HG02973 (cell line): Measurements from ENCODE around the gene STX2.
A peak's percentile ranks its signal among the peaks of the same experiment; 100 is the strongest.

Source experiments
- ATAC-seq: cut with Tn5 transposase; IDR thresholded peaks from one replicate; pipeline ENCODE4 v1.9.1; 2021; ENCODE audit warnings: moderate library complexity; ENCODE audit not compliant: unreplicated experiment

The STX2 gene

DNA sequence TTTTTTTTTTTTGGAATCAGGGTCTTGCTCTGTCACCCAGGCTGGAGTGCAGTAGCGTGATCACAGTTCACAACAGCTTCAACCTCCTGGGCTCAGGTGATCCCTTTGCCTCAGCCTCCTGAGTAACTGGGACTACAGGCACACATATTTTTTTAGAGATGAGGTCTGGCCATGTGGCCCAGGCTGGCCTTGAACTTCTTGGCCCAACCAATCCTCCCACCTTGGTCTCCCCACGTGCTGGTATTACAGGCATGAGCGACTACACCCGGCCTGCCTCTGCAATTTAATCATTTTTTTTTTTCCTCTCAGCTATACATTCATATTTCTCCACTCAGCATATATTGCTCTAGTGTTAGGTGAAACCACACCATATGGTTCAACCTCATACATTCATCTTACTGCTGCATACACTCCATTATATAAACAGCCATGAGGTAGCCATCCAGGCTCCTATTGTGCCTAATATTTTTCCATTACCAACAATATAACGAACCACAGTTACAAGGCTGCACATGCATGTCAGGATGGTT lies 7.1 kb downstream of the STX2 start:
- no peak for ATAC-seq

DNA sequence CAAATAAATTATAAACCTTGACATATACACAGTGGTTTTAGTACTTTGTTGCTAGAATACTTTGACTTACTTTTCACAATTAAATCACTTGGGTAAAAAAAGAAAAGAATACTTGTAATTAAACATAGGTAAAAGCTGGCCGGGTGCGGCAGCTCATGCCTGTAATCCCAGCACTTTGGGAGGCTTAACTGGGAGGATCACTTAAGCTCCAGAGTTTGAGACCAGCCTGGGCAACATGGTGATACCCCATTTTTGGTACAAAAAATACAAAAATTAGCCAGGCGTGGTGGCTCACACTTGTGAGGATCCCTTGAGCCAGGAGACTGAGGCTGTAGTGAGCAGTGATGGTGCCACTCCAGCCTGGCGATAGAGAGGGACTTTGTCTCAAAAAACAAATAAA lies 7.8 kb downstream of the STX2 start:
- ATAC-seq, result no peak

DNA sequence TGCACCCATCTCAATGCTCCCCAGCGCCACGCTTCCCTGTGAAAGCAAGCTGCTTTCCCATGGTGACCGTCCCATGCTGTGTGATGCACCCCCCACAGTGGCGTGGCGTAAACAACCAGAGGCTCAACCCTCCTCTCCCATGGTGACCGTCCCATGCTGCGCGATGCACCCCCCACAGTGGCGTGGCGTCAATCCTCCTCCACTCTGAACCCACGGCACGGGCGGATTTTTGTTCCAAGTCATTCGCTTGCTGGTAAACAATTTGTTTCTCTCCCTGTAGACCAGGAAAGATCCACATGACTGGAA lies 8.9 kb downstream of the STX2 start:
- no peak for ATAC-seq

DNA sequence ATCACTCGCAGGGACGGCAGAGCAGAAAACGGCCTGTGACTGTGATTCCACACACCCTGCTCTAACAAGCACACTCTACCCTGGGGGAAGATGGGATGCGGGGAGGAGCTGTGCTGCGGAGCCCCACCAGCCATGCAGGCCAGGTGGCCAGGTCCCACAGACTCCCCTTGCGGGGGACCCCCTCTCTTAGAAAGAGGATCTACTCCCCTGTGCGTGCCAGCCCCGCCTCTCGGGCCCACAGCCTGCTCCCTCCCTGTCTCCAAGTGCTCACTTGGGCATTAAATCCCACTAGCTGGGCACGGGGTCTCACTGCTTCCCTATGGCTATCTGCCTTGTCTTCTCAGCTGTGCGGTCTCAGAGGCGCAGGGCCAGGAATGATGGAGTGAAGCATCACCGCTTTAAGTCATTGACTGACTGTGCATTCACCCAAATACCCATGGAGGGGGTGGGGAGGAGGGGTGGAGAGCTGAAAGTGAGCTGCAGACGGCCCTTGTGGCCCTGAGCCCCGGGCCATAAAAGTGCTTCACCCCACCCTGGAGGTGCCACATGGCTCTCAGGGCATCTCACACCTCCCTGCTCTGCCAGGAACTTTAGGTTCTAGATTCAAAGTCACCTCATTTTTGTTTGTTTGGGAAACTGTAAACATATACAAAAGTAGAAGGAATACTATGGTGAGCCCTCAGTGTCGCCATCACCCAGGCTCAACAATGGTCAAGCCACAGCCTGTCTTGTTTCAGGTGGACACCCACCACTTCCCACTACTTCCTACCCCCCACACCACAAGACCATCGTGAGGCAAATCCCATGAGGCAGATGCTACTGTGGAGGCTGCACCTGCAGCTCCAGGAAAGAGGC lies 9.4 kb downstream of the STX2 start:
- no peak for ATAC-seq

DNA sequence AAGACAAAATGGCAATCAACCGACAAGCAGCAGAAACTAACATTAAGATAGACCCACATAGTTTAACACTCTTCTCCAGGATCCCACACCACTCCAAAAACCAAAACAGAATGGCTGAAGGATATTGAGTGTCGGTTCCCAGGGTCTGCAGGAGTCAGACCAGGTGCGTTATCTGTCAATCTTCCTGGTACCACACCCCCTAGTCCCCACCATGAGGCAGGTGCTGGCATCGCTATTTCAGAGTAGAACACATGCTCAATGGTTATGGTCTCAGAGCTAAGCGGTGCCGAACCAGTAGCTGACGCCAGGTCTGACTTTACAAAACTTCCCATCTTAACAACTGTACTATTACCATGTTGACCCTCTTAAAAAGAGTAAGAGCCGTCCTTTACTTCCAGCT lies 10.2 kb downstream of the STX2 start:
- ATAC-seq, result no peak

DNA sequence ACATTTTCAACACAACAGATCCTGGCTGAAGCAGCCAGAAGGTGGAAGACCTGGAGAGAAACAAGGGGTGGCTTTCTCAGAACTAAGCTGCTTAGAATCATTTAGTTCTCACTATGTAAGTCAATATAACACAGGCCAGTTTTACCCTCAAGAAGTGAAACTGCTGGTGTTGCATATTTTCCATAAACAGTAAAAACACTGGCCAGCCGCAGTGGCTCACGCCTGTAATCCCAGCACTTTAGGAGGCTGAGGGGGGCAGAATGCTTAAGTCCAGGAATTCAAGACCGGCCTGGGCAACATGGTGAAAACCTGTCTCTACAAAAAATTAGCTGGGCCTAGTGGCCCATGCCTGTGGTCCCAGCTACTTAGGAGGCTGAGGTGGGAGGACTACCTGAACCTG lies 11.6 kb downstream of the STX2 start:
- ATAC-seq, result no peak

DNA sequence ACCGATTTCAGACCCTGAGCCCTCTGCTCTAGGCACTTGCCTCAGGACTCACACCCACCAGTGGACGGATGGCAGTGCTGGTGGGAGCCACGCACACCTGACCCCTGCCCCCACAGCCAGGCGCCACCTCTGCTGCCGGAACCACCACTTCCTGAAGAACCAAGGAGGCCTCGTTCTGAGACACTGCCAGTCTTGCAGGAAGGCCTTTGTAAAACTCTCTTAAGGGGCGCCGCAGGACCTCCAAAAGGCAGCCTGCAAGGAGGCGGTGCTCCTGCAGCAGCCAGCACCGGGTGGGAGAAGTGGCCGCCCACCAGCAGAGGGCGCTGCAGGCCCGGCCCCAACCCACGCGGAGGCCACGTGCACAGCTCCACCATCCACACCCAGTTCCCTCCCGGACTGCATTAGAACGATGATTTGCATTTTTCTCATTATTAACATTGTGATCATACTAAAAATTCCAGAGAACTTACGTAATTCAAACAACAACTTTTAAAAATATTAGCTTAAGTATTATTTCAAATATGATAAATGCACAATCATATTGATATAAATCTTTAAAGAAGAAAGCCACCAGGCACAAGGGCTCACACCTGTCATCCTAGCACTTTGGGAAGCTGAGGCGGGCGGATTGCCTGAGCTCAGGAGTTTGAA lies 12.8 kb downstream of the STX2 start:
- ATAC-seq, result no peak

DNA sequence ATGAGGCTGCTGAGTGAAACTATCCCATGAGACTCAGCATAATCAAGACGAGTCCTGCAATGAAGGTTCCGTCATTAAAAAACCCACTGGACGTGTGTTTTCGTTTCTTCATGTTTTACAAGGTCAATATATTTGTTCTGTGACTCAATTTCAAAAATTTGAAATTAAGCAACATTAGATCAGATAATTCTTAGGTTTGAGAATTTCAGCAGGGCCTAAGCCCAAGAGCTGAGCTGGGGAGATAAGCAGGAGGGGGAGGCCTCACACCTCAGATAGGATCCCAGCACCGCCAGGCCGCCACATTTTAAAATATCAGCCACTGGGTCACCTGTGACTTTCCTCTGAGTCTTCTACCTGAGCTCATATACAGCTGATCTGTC lies 13.3 kb downstream of the STX2 start:
- ATAC-seq, result no peak

DNA sequence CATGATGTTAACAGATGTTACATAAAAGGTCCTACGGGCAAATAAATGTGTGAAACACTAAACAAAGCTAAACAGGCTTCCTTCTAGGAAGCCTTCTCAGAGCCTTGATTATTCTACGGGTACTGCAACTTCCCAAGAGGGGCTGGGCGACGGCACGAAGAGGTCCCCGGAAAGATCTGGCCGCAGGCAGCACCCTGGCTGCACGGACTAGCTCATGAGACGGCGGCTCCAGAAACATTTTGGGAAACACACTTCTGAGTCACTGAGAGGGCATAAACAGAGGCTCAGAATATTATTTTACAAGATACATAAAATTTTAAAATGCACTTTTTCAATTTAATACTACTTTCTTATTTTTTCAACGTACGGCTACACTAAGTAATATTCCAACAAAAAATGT lies 19.4 kb downstream of the STX2 start:
- no peak for ATAC-seq

DNA sequence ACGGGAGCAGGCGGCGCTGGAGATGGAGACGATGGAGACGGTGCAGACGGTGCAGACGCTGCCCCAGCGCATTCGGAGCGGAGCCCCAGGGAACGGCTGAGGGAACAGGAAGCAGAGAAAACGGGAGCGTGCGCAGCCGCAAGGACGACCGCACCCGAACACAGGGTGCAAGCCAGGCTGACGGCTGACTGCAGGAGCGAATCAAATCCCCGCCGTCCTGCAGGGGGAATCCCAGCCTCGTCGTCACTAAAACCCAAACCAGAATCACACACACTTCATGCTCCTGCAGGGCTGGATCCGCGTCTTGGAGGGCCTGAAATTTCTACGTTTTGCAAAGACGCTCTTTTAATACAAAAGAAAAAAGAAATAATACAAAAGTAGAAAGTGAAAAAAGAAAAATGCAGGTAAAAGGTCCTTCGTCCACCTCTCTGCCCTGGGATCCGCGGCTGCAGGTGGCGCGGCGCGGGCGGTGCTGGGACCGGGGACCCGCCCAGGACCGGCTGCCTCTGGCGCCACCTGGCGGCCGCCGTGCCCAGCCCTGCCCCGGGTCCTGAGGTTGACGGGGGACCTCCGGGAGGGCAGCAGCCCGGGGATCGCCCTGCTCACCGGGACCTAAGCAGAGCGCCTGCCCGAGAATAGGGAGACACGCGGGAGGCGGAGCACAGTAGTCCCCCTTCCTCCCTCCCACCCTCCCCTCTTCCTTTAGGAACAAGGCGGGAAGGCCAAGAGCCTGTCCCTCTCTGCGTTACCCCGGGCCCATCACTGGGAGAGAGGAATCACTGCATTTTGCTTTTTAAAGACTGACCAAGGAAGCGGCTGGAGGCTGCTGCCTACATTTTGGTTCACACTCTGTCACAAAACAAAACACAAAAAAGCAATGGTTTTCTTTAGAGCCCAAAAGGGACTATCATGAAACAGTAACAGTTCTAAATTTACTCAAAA lies 20.1 kb downstream of the STX2 start:
- ATAC-seq, result peak; percentile 90

DNA sequence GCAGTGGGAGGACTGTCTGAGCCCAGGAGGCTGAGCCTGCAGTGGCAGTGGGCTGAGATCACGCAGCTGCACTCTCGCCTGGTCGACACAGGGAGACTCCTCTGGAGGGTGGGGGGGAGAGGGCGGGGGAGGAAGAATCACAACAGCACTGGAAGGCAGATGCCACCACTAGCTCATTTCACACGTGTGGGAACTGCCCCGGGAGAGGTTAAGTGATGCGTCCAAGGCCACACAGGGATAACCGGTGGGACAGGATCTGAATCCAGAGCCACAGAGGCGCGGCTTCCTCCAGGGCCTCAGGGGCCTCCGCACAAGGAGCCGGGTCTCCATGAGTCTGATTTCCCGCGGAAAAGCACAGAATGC lies 20.8 kb downstream of the STX2 start:
- peak; percentile 2 for ATAC-seq

DNA sequence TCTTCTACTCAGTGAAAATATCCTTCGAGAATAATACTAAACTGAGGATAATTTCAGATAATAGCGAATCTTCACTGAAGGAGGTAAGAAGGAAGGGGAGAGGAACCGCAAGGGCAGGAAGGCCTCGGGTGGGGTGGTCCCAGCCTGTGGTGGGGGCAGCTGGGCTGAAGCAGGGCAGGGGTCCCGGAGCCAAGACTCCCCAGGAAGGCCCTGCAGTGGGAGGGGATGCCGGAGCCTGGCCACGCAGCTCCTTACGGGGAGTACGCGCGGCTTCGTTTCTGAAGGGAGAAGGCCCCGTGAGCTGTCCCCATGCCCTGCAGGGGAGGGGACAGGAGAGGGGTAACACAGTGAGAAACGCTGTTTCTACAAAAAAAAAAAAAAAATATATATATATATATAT lies 21.2 kb downstream of the STX2 start:
- no peak for ATAC-seq

DNA sequence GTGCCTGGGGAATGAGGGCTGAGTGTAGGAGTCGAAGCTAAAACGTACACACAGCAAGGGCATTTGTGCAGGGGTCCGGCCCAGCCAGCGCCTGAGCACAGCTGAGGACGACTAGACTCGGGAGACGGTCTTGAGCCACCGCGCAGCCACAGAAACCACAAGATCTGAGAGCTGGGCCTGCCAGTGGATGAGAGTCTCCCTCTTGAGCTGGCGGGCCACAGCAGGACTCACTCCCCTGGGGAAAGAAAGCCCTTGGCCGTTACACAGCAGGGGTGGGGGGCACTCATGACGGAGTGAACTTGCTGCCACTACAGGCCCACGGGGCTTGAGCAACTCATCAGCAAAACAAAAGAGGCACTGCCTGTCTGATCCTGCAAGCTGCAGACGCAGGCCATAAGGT lies 23.0 kb downstream of the STX2 start:
- no peak for ATAC-seq

DNA sequence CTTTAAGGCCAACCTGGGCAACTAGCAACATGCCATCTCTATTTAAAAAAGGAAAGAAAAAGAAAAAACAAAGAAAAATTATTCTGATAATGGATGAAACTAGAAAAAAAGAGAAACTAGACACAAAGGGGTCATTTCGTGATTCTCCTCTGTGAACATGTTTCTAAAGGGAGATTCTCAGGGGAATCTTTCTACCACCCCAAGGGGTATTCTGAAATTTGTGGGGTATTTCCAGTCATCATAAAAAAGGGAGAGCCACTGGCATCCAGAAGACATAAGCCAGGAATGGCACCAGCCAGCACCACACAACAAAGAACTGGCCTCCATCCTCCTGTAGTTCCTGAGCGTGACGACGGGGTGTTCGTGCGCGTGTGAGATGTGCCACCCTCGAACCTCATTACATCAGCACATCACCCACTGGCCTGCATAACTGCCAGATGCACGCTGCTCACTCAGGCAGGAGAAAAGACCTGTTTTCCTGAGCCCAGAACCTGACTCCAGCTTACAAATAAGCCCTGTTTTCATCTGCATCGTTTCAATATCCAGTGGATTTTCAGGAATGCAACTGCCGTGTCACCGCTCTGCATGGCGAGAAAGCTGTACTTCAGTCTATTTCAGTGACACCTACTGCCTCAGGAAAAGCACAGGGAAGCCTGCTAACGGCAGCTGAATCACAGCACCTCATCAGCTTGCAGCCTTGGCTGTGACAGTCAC lies 23.9 kb downstream of the STX2 start:
- ATAC-seq, result no peak

DNA sequence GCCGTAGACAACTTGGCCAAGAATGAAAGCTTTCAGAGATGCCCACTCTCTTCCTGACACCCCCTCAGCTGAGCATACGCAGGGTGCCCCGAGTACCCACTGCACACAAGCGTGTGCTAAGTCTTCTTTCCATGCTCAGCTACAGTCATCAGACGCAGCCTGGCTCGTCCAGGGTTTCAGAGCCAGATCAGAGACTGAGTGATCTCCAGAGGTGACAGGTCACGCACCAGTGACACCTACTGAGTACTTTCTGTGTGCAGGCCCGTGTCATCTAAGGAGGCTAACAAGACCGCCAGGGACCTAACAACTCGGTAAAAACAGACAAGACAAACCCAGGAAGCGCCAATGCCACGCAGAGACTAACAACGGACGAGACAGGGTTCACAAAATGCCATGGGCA lies 25.1 kb downstream of the STX2 start:
- no peak for ATAC-seq

DNA sequence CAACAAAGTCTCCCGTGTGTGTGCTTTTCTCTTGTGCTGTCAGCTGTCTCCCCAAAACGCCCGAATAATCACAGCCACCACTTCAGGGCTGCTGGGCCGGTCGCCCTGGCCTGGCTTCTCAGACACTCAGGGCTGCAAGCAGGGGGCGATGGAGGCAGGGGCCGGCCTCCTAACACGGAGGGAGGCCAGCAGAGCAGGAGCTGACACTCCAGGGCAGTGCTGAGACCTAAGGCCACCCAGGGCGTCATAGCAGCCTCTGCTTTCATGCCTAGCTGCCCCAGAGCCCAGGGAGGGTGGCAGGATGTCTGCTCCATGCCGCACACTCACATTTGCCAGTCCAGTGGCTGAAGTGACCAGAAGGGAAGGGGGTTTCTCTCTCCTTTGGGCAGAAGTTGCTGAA lies 25.6 kb downstream of the STX2 start:
- ATAC-seq, result no peak

DNA sequence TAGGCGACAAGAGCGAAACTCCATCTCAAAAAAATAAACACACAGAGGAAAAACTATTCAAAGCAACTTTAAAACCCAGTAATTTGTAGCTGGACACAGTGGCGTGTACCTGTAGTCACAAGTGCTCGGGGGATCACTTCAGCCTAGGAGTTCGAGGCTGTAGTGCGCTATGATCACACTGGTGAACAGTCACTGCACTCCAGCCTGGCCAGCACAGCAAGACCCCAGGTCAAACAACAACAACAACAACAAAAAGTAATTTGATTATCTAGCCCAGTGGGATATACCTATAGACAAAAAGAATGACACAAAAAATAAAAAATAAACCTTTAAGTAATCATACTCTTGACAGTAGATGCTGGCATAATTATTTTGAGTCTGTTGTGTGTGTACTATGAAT lies 29.3 kb downstream of the STX2 start:
- no peak for ATAC-seq

DNA sequence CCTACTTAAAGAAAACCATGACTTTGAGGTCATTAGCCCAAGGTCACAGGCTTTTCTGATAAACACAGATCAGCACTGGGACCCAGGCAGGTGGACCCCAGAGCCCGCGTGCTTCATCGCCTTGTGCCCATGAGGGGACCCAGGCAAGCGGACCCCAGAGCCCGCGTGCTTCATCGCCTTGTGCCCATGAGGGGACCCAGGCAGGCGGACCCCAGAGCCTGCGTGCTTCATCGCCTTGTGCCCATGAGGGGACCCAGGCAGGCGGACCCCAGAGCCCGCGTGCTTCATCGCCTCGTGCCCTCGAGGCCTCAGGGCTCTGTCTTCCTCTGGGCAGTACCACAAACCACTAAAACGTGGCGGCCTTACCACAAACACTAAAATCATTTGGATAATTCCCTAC lies 31.7 kb downstream of the STX2 start:
- no peak for ATAC-seq

DNA sequence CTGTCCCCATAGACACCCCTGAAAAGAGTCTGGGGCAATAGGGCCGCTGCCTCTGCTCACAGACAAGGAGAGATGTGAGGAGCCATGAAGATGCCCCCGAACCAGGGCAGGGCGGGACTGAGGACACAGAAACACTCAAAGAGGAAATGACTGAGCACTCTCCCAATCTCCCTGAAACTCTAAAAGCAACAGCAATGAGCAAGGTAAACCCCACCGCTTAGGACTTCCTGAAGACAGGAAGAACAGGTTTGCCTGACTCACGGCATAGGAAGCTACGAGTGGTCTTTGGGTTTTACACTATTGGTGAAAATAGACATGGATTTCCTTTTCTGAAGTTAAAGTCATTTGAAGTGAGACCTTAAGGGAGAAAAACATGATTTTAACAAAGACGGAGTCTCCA lies 32.5 kb downstream of the STX2 start:
- no peak for ATAC-seq

DNA sequence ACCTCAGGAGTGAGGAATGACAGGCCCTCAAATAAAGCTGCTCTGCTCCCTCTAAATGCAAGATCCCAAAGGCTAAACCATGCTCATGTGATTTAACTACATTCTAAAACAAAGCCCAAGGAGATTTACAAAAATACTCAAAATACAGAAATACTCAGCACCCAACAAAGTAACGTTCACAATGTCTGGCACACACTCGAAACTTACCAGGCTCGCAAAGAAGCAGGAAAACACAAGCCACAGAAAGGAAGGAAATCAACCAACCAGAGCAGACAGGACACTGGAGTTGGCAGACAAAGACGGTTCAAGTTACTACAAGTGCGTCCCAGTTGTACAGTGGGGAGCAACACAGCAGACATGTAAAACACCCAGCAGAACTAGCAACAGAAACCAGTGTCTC lies 33.4 kb downstream of the STX2 start:
- no peak for ATAC-seq

DNA sequence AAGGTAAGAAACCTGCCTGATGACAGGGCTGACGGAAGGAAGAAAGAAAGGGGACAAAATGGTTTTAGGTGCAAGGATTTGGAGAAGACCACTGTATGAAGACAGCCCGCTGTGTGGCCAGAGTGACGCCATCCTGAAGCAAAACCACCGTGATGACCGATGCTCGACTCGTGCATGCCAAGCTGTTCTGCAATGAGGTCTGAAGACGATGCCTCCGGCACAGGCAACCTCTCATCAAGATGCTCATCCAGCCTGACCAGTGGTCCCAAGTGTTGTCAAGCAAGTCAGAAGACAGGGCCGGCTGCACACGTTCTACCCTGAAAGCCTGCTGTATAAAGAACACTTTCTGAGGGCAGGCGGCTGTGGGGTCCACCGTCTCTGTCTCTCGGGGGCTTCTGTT lies 34.8 kb downstream of the STX2 start:
- ATAC-seq, result no peak
